ENCODE data around the gene TMEM212.

DNA sequence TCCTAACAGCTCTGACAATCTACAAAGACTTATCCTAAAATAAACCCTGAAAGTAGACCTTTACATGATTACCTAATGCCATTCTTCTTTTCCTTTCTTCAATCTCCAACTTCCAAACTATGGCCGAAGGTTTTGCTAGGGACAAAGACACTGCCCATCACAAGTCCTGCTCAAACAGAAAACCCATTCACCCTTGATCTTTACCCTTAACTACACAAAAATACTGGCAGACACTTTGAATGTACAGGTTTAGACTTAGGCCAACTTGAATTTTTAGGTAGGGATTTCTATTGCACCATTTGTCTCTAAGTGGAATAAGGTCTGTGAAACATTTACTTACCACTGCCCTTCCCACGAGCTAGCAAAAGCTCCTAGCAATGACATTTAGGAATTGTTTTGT lies 64.6 kb downstream of the TMEM212 start:
- TF ChIP-seq GATA2 (IDR thresholded peaks at IDR 0.05; ENCODE audit: low read depth, low read length), result no peak
- no peak for TF ChIP-seq GATA3 (IDR thresholded peaks at IDR 0.05; ENCODE audit: low read depth, low read length)

All from SH-SY5Y (cell line).